HG03095 (cell line): ENCODE measurements around the gene RYK.

Source experiments
- ATAC-seq: cut with Tn5 transposase; IDR thresholded peaks from one replicate; pipeline ENCODE4 v1.9.1; 2021; ENCODE audit warnings: moderate library complexity; ENCODE audit not compliant: unreplicated experiment

RYK gene

DNA sequence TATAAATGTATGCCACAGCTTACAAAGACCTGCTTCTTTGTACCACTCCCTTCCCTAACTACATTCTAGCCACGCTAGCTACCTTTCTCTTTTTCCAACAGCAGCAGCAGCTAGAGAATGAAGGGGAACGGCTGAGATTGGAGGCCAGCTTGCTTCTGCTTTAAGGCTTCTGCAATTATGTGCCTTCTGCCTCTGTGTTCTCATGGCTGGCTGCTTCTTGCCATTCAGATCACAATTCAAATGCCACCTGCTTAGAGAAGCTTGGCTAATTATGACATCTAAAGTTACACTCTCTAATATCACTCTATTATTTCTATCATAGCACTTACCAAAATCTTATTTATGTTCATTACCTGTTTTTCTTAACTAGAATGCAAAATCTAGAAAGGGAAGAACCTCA, 95.2 kb downstream of the RYK start:
- ATAC-seq = no peak

DNA sequence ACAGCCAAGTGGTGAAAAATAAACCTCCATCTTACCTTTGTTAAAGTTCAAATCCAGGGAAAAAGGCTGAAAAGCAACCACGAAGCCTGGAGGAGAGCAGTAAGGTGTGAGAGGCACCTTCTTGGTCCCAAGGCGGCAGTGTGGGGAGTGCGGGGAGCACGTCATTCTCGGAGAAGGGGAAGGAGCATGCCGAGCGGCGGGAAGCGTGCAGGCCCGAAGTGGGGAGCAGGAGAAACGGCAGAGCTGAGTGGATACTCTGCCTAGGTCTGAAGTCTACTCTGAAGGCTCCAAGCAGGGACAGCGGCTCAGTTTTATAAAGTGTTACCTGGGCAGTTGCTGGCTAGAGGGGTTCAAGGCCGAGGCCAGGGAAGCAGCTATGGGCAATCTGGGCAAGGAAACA, 96.9 kb downstream of the RYK start:
- ATAC-seq = no peak

DNA sequence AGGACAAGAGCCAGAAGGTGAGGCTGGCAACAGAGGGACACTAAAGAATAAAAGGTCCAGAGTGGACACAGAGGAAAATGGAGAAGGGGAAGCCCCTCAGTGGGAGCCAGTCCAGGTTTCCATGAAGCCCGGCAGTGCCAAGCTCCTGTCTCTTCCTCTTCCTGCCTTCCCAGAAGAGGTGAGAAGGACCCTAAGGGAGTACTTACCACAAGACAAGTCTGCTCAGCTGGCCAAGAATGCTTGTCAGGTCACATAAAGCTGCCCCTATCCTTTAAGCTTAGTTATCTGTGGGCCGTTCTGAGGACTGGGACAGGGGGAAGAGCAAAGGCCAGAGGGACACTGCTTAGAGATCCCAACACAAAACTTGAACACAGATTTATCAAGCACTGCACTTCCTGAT, 100.2 kb downstream of the RYK start:
- no peak for ATAC-seq

- ATAC-seq = no peak
Observed at GRCh38 chr3:134149286-134149685, 101.4 kb downstream of the RYK start.

DNA sequence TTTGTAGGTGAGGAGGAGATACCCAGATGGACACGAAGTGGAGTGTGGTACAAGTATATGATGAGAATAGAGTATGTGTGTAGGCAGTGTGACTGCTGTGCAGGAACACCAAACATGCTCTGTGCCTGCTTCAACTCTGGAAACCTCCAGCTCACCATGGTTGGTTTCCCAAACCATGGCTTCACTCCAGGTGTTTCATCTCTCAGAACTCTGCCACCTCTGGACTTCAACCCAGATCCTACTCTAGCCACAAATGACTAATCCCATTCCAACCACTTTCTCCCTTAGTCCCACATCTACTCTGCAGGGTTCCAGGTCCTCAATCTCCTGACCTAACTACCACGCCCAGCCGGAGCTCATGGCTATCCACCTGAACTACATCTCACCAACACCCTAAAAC, 102.1 kb downstream of the RYK start:
- ATAC-seq = no peak

GRCh38 chr3:134147411-134147810, 103.2 kb downstream of the RYK start:
- no peak for ATAC-seq

GRCh38 chr3:134146666-134147065, 104.0 kb downstream of the RYK start:
- no peak for ATAC-seq

DNA sequence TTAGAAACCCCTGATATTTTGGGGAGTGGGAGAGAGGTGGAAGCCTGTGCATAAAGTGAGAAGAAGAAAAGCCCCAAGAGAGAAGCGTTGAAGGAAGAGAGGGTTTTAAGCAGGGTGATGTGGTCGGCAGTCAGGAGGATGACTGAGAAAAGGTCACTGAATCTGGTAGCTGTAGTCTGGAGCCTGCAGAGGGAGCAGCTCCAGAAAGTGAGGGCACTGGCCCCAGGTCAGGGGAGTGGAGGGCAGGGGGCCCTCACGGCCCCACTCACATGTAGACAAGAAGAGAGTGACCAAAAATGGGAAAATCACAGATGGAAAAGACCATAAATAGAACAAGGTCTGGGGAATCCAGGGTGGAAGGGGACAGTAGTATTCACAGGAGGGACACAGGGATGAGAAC, 105.5 kb downstream of the RYK start:
- no peak for ATAC-seq

DNA sequence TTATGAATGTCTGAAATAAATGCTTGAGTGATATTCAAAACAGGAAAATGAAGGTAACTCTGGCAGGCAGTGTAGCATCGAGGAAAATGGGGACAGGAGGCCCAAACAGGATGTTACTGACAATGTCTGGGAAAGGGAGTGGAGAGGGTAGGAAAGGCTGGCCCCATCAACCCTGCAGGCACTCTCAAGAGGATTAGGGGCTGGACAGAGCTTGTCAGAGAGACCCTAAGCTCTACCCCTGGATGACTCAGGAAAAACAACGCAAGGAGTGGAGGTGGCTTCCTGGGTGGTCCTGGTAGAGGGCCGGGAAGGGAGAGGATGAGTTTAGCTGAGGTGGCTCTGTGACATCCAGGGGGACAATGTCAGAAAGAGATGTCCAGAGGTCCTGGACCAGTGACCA, 106.0 kb downstream of the RYK start:
- no peak for ATAC-seq

DNA sequence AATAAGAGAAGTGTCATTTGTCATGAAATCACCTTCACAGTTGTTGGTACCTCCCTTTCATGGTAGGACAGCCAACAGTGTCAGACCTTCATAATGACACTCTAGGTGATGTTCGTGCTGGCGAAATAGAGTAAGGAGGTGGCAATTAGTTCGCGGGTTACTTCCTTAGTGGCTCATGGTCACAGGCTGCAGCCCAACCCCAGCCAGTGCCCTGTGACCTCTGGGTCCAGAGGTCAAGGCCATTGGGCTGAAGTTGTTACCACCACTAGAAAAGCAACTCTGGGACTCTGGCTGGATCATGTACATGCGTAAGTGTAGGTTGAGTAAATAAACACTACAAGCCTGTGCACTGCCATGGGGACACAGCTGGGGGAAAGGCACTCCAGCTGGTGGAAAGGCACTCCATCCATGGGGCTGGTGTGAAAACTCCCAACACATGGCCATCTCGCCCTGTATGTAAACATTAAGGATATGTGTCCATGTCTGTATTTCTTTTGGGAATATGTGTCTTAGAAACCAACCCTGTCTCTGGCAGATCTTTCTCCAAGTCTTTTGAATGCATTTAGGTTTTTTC, 106.7 kb downstream of the RYK start:
- ATAC-seq = no peak

GRCh38 chr3:134136604-134137003, 114.1 kb downstream of the RYK start:
- no peak for ATAC-seq

DNA sequence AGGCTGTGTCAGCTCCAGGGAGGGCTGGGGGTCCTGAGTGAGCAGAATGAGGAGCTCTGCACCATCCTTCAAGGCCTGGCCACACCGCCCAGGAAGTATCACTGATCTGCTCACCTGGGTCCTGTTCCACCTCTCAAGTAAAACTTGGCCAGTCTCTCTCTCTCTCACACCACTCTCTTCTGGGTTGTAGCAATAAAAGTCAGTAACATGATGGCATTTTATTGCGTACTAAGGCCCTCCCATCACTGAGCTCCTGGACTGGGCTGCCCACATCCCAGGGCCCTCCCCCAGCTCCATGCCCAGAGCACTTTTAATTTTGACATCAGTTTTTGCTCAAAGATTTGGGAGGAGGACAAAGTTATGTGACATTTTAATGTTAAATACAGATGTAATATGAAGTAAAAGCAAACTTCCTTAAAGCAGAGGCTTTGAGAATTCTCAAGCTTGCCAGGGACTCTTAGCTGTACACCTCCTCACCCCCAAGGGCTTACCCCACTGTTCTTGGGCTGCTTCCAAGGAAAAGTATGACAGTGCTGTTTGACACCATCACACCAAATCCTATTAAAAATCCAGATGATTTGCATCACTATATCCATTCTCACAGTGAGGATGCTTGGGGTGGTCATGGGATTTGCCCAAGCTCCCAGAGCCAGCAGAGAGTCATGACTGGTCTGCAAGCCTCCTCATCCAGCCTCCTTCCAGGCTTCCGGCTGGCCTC, 115.8 kb downstream of the RYK start:
- no peak for ATAC-seq

GRCh38 chr3:134134240-134134639, 116.4 kb downstream of the RYK start:
- no peak for ATAC-seq

DNA sequence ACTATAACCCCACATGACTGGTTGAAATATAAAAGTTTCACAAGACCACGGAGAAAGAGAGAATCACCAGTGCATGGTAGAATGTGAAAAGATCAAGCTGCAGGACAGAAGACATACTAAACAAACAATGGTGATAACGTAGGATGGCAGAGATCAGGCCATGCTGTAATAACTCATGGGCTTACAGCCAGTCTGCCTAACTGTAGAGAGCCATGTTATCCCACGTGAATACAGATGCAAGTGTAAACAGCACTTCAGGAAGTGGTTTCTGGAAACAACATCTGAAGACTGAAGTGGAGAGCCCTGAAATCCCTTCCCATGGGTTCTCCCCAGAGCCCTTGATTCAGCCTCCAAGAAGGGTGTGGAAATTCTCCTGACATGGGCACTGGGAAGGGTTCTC, 117.7 kb downstream of the RYK start:
- ATAC-seq = no peak

GRCh38 chr3:134126153-134126552, 124.5 kb downstream of the RYK start:
- no peak for ATAC-seq

DNA sequence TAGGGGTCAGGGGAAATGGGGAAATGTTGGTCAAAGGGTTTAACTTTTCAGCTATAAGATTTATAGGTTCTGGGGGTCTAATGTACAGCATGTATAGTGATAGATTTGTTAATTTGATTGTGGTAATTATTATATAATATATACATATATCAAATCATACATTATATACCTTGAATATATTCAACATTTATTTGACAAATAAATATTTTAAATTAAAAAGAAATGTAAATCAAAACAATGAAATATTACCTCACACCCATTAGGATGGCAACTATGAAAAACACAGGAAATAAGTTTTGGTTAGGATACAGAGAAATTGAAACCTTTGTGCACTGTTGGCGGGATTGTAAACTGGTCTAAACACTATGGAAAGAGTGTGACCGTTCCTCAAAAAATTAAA, 135.9 kb downstream of the RYK start:
- no peak for ATAC-seq

GRCh38 chr3:134111616-134112015, 139.0 kb downstream of the RYK start:
- no peak for ATAC-seq

- ATAC-seq = no peak
Observed at GRCh38 chr3:134110963-134111362, 139.7 kb downstream of the RYK start.
